IgD-negative memory B cell (primary cell): ENCODE data around the gene TWF2. TPM values are rescaled to one million over a fixed set of nuclear protein-coding genes. Genes with fewer than 3 reads are reported as not detected.

Experiments
- H3K27ac Mint-ChIP-seq, 3 donors: one replicate each; pipeline ENCODE4 v1.8.0; 2020 to 2022; ENCODE audit warnings: mild to moderate bottlenecking in 3 of 3, mixed read lengths in 3 of 3, moderate library complexity in 1 of 3
- H3K27me3 Mint-ChIP-seq: one replicate; pipeline ENCODE4 v1.8.0; 2021; ENCODE audit warnings: mixed read lengths
- H3K36me3 Mint-ChIP-seq: one replicate; pipeline ENCODE4 v1.8.0; 2020; ENCODE audit warnings: mild to moderate bottlenecking, mixed read lengths
- H3K4me1 Mint-ChIP-seq, 3 donors: one replicate each; pipeline ENCODE4 v1.8.0; 2020 to 2022; ENCODE audit warnings: mixed read lengths in 3 of 3, mild to moderate bottlenecking in 1 of 3
- H3K4me3 Mint-ChIP-seq, 4 donors: one replicate each; pipeline ENCODE4 v1.8.0; 2020 to 2022; ENCODE audit warnings: mild to moderate bottlenecking in 4 of 4, mixed read lengths in 4 of 4, moderate library complexity in 3 of 4
- H3K9me3 Mint-ChIP-seq, 3 donors: one replicate each; pipeline ENCODE4 v1.8.0; 2020 to 2021; ENCODE audit warnings: mixed read lengths in 3 of 3, mild to moderate bottlenecking in 1 of 3
- polyA plus RNA-seq: library from polyadenylated mRNA; unstranded; fragments of 300-500 nt; fragmentation: Illumina TruSeq; gene quantifications from one replicate; pipeline ENCODE4 v1.2.3, GENCODE V29; 2021

TWF2 gene
- polyA plus RNA-seq, 1 donor from 2014 or later = 108 TPM

GRCh38 chr3:52185311-52185710 is 53.6 kb downstream of the TWF2 start:
- H3K9me3 Mint-ChIP-seq = no peaks in the 10 kb centered on the region
- H3K4me1 Mint-ChIP-seq = peaks cover 2 to 12% (median 4%) of the 10 kb centered on the region in 3 donors
- H3K27me3 Mint-ChIP-seq = no peaks in the 10 kb centered on the region
- H3K36me3 Mint-ChIP-seq = peaks cover 2% of the 10 kb centered on the region
- H3K27ac Mint-ChIP-seq = no peak overlapping the region
- no peak overlapping the region for H3K4me3 Mint-ChIP-seq

DNA sequence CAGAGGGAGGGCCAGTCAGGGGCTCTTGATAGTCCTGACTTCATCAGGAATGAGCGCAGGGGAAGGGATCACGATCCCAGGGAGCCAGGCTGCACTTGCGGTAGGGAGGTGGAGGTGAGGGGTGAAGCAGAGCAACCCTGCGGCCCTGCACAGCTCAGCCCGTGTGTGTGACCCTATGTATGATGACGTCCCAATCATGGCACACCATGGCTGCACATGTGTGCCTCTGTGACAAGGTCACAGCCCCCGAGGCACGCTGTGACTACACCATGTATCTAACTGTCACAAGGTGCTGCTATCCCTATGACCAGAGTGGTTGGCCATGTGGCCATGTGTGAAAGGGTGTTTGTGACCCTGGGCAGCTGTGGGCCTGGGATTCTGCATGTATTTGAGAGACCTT is 54.3 kb downstream of the TWF2 start:
- H3K4me3 Mint-ChIP-seq = no peak overlapping the region
- no peaks in the 10 kb centered on the region for H3K27me3 Mint-ChIP-seq
- peaks cover 2% of the 10 kb centered on the region for H3K36me3 Mint-ChIP-seq
- H3K9me3 Mint-ChIP-seq = no peaks in the 10 kb centered on the region
- H3K4me1 Mint-ChIP-seq = peaks cover 5 to 15% (median 7%) of the 10 kb centered on the region in 3 donors
- H3K27ac Mint-ChIP-seq = no peak overlapping the region

- H3K4me3 Mint-ChIP-seq = no peak overlapping the region
- H3K4me1 Mint-ChIP-seq = peaks cover 5 to 11% (median 7%) of the 10 kb centered on the region in 3 donors
- H3K9me3 Mint-ChIP-seq = no peaks in the 10 kb centered on the region
- H3K36me3 Mint-ChIP-seq = peaks cover 2% of the 10 kb centered on the region
- no peaks in the 10 kb centered on the region for H3K27me3 Mint-ChIP-seq
- no peak overlapping the region for H3K27ac Mint-ChIP-seq
Measured at GRCh38 chr3:52183786-52184445, 55.0 kb downstream of the TWF2 start.

- H3K4me3 Mint-ChIP-seq = no peak overlapping the region
- peaks cover 5 to 8% (median 7%) of the 10 kb centered on the region in 3 donors for H3K4me1 Mint-ChIP-seq
- no peaks in the 10 kb centered on the region for H3K9me3 Mint-ChIP-seq
- H3K27ac Mint-ChIP-seq = no peak overlapping the region
- H3K36me3 Mint-ChIP-seq = peaks cover 6% of the 10 kb centered on the region
- no peaks in the 10 kb centered on the region for H3K27me3 Mint-ChIP-seq
Measured at GRCh38 chr3:52182691-52183090, 56.3 kb downstream of the TWF2 start.

DNA sequence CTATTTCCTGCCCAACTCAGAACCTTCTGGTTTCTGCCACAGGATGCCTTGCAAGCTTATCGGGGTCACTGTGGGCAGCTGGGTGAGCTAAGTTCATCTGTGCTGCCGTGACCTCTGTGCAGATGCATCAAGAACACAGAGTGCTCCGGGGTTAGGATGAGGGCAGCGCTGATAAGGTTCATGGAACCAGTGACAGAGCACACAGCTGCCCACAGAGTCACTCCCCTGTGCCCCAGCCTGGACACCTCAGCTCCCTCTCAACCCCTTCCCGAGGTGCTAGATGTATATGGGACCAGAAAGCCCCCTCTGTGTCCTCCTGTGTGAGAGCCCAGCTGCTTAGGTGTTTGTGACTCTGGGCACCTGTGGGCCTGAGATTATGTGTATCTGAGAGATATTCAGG is 56.8 kb downstream of the TWF2 start:
- no peak overlapping the region for H3K4me3 Mint-ChIP-seq
- H3K27me3 Mint-ChIP-seq = no peaks in the 10 kb centered on the region
- H3K27ac Mint-ChIP-seq = no peak overlapping the region
- peaks cover 5 to 8% (median 7%) of the 10 kb centered on the region in 3 donors for H3K4me1 Mint-ChIP-seq
- H3K9me3 Mint-ChIP-seq = no peaks in the 10 kb centered on the region
- peaks cover 6% of the 10 kb centered on the region for H3K36me3 Mint-ChIP-seq

DNA sequence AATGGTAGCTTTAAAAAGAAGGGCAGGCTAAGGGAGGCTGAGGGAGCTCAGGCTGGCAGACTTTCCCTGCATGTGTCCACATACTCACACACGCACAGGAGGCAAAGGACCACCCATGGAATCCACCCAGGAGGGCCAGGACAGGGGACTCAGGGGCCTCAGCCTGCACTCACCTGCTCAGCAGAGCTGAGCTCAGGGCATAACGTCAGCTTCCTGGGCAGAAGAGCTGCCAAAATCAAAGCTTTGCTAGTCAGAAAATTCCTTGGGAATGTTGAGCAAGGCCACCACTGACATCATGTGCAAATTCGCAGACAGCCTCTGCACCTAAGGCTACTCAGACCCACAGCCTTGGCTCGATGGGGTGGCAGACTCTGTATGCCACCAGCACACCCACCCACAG is 57.4 kb downstream of the TWF2 start:
- peaks cover 5 to 9% (median 7%) of the 10 kb centered on the region in 3 donors for H3K4me1 Mint-ChIP-seq
- H3K27ac Mint-ChIP-seq = no peak overlapping the region
- H3K27me3 Mint-ChIP-seq = no peaks in the 10 kb centered on the region
- peaks cover 4% of the 10 kb centered on the region for H3K36me3 Mint-ChIP-seq
- H3K9me3 Mint-ChIP-seq = no peaks in the 10 kb centered on the region
- H3K4me3 Mint-ChIP-seq = no peak overlapping the region

Other genes with a start within 250 kb of the TWF2 start
- gene RPL29, start 243.3 kb downstream of the TWF2 start, polyA plus RNA-seq = 1,567 TPM
- gene DUSP7, start 182.6 kb downstream of the TWF2 start, polyA plus RNA-seq = 1.1 TPM
- gene POC1A, start 84.7 kb downstream of the TWF2 start, polyA plus RNA-seq = 1.2 TPM
- 24.8 TPM for gene ALAS1, start 41.0 kb downstream of the TWF2 start, polyA plus RNA-seq
- gene TLR9, start 13.5 kb downstream of the TWF2 start, polyA plus RNA-seq = 10.4 TPM
- 51.3 TPM for gene PPM1M, start 6.6 kb upstream of the TWF2 start, polyA plus RNA-seq
- 55.0 TPM for gene WDR82, start 39.5 kb upstream of the TWF2 start, polyA plus RNA-seq
- gene GLYCTK, start 48.7 kb upstream of the TWF2 start, polyA plus RNA-seq = 7.4 TPM
- 1.1 TPM for gene DNAH1, start 77.2 kb upstream of the TWF2 start, polyA plus RNA-seq
- 25.9 TPM for gene BAP1, start 170.8 kb upstream of the TWF2 start, polyA plus RNA-seq
- gene PHF7, start 171.5 kb upstream of the TWF2 start, polyA plus RNA-seq = 15.0 TPM
- 0.04 TPM for gene SEMA3G, start 205.9 kb upstream of the TWF2 start, polyA plus RNA-seq
- not detected for gene TNNC1, start 214.9 kb upstream of the TWF2 start, polyA plus RNA-seq
- gene NISCH, start 216.4 kb upstream of the TWF2 start, polyA plus RNA-seq = 25.2 TPM